Measurements from ENCODE around the gene SBNO2. TPM values are rescaled to one million over a fixed set of nuclear protein-coding genes. Genes with fewer than 3 reads are reported as not detected.
A peak's percentile ranks its signal among the peaks of the same experiment; 100 is the strongest.

Gene SBNO2
- total and polyA plus RNA-seq, 9 of the 15 experiments (the other 6 are each of a cell fraction or from before 2014, with no cell fraction given) = 0.01 to 46.2 (median 6.7) TPM

DNA sequence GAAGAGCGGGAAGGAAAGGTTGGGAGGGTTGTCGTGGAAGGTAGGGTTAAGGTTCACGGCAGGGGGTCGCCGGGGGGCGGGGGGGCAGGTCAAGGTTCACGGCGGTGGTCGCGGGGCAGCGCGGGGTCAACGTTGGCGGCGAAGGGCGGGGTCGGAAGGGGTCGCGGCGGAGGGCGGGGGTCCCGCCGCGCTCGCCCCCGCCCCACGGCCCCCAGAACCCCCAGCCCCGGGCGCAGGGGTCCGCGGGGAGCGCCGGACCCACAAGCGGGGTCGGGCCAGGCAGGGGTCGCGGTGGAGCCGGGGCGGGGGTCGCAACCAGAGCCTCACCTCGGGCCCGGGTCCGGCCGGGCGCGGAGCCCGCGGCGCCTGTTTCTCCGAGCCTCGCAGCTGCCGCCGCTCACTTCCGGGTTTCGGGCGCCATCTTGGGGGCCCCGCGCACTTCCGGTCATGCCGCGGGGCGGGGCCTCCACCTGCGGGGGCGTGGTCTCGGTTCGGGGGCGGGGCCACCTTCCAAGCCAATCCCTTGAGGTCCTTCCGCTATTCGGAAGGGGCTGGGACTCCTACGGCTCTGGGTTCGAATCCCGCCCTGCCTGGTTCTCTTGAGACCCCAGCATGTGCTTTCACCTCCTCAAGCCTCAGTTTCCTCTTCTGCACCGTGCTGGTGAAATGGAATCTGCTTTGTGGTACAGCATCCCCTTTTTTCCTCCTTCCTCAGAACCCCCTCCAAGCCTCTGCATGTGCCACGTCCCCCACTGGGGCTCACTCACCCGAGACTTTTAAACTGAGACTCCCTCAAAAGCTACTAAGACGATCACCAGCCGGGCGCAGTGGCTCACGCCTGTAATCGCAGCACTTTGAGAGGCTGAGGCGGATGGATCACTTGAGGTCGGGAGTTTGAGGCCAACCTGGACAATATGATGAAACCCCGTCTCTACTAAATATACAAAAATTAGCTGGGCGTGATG lies at the start of gene SBNO2 (continued):
- TF ChIP-seq, protein P1, sequence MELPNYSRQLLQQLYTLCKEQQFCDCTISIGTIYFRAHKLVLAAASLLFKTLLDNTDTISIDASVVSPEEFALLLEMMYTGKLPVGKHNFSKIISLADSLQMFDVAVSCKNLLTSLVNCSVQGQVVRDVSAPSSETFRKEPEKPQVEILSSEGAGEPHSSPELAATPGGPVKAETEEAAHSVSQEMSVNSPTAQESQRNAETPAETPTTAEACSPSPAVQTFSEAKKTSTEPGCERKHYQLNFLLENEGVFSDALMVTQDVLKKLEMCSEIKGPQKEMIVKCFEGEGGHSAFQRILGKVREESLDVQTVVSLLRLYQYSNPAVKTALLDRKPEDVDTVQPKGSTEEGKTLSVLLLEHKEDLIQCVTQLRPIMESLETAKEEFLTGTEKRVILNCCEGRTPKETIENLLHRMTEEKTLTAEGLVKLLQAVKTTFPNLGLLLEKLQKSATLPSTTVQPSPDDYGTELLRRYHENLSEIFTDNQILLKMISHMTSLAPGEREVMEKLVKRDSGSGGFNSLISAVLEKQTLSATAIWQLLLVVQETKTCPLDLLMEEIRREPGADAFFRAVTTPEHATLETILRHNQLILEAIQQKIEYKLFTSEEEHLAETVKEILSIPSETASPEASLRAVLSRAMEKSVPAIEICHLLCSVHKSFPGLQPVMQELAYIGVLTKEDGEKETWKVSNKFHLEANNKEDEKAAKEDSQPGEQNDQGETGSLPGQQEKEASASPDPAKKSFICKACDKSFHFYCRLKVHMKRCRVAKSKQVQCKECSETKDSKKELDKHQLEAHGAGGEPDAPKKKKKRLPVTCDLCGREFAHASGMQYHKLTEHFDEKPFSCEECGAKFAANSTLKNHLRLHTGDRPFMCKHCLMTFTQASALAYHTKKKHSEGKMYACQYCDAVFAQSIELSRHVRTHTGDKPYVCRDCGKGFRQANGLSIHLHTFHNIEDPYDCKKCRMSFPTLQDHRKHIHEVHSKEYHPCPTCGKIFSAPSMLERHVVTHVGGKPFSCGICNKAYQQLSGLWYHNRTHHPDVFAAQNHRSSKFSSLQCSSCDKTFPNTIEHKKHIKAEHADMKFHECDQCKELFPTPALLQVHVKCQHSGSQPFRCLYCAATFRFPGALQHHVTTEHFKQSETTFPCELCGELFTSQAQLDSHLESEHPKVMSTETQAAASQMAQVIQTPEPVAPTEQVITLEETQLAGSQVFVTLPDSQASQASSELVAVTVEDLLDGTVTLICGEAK (IDR thresholded peaks at IDR 0.05) = peak; percentile 84
- TF ChIP-seq, protein P1 (CRISPR knock-in tag; IDR thresholded peaks at IDR 0.05) = no peak
- TF ChIP-seq HDAC2 (IDR thresholded peaks at IDR 0.05) = peak; percentile 70
- peak; percentile 54 for TF ChIP-seq CREM (IDR thresholded peaks at IDR 0.05; ENCODE audit: low read depth)
- no peak for TF ChIP-seq SRSF3 (IDR thresholded peaks at IDR 0.05; ENCODE audit: insufficient read depth, low read length)
- TF ChIP-seq ARID1B (IDR thresholded peaks at IDR 0.05) = peak; percentile 40
- peak; percentile 87 for TF ChIP-seq RBFOX2 (IDR thresholded peaks at IDR 0.05; ENCODE audit: low read depth, low read length)
- peak; percentile 96 for TF ChIP-seq ETV5 (CRISPR knock-in tag; IDR thresholded peaks at IDR 0.05; ENCODE audit: low read depth)
- peak; percentile 51; the same call in 1 of the 2 replicates for TF ChIP-seq MBD2 (IDR thresholded peaks at IDR 0.05; ENCODE audit: borderline replicate concordance, low read depth)
- no peak; the same call in 1 of the 2 replicates for TF ChIP-seq VEZF1 (CRISPR knock-in tag; IDR thresholded peaks at IDR 0.05)
- TF ChIP-seq XRCC4 (IDR thresholded peaks at IDR 0.05; ENCODE audit: extremely low read depth, insufficient read depth, insufficient read length) = no peak
- no peak for TF ChIP-seq RBM25 (IDR thresholded peaks at IDR 0.05; ENCODE audit: low read depth, low read length, severe bottlenecking)
- TF ChIP-seq ATF7 (IDR thresholded peaks at IDR 0.05) = peak; percentile 34; the same call in 1 of the 2 replicates
- TF ChIP-seq CC2D1A (IDR thresholded peaks at IDR 0.05) = peak; percentile 46; the same call in 1 of the 2 replicates
